ENCODE data around the gene CFAP47.
"Not testable (repeated sequence)": the region's sequence is repeated elsewhere in the genome, so short reads cannot be mapped to it uniquely, and the experiment has no call there.

The CFAP47 gene

DNA sequence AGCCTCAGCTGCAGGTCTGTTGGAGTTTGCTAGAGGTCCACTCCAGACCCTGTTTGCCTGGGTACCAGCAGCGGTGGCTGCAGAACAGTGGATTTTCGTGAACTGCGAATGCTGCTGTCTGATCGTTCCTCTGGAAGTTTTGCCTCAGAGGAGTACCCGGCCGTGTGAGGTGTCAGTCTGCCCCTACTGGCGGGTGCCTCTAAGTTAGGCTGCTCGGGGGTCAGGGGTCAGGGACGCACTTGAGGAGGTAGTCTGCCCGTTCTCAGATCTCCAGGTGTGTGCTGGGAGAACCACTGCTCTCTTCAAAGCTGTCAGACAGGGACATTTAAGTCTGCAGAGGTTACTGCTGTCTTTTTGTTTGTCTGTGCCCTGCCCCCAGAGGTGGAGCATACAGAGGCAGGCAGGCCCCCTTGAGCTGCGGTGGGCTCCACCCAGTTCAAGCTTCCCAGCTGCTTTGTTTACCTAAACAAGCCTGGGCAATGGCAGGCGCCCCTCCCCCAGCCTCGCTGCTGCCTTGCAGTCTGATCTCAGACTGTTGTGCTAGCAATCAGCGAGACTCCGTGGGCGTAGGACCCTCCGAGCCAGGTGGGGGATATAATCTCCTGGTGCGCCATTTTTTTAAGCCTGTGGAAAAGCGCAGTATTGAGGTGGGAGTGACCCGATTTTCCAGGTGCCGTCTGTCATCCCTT lies 315.4 kb downstream of the CFAP47 start:
- DNase-seq = not testable (repeated sequence)

DNA sequence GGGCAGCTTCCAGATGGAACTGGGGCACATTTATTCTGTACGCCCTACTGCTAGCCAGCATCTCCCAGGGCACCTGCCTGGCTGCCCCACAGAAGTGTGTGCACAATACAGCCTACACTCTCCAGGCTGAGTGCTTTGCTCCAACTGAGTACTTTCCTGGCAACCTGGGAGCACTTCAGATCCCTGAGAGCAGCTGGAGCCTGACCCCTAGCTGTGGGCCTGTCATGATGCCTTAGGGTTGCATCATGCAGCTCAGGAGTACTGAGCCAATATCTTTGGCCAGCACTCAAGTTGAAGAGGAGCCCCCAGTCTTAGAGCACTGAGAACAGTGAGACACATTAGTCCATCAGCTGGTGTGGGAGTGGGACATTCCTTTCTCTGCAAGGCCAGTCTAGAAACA lies 321.9 kb downstream of the CFAP47 start:
- DNase-seq = no peak

DNA sequence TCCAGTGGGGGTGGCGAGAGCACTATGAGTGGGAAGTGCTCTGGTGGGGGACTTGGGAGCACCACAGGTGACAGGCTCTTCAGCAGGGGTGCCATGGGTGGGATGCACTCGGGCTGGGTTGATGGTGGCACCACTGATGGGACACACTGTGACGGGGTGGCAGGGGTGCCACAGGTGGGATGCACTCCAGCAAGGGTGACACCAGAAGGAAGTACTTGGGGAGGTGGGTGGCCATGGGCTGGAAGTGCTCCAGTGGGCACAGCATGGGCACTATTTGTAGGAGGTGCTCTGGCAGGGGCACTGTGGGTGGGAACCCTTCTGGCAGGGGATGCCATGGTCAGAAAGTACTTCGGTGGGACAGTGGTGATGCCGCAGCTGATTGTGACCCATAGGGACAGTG lies 346.6 kb downstream of the CFAP47 start:
- DNase-seq = no peak

DNA sequence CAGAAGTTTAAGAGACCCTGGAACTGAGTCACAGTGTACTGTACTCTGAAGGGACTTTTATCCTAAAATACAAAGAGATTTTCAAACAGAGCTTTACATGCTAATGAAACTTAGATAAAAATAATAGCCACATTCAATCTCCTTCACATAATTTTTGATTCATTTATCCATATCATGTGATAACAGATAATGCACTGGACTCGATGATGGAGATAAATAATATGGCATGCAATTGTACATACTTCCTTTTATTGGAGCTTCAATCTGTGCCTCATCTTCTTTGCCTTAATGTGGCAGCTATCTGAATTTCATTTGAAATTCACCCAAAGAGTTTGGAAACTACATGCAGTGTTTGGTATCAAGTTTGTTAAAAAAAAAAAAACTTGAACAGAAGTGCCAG lies 390.6 kb downstream of the CFAP47 start:
- no peak for DNase-seq

DNA sequence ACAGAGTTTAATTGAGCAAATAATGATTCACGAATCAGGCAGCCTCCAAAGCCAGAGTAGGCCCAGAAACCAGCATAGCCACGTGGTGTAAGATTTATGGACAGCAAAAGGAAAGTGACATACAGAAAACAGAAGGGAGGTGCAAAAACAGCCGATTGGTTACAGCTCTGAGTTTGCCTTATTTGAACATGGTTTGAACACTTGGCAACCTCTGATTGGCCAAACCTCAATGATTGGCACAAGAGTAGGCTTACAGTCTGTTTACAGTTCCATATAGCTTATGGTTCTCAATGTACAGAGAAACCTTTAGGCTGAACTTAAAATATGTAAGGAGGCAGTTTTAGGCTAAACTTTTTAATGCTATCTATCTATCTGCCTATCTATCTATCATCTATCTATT lies 394.8 kb downstream of the CFAP47 start:
- no peak for DNase-seq

DNA sequence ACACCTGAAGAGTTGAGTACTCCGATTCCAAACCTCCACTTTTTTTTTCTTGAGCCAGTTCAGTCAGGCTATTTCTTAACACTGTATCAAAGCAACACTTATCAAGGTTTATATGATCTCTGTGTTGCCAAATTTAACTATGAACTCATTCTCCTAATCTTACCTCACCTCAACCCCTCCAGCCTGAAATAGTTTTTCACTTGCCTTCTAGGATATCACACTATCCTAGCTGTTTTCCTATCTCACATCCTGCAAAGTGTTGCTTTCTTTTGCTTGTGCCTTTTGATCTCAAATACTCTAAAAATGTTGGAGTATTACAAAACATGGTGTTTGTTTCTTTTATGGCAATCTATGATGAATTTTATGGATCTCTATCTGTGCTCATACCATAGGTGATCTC lies 415.0 kb downstream of the CFAP47 start:
- no peak for DNase-seq

DNA sequence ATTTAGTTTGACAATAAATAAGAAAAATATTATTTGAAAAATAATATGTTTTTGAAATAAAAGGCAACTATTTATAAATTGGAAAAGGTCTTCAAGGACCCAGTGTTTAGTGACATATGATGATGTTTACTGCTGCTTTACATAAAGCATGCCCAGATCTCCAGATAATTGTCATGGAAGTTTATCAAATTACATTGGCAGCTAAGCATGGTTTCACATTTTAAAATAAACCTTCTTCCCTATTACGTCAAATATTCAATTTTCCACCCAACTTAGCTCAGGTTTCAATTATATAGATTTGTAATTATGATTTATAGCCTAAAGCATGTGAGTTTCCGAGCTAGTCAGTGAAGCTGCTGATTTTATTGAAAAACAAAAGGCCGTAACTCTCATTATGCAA lies 417.2 kb downstream of the CFAP47 start:
- DNase-seq = no peak

DNA sequence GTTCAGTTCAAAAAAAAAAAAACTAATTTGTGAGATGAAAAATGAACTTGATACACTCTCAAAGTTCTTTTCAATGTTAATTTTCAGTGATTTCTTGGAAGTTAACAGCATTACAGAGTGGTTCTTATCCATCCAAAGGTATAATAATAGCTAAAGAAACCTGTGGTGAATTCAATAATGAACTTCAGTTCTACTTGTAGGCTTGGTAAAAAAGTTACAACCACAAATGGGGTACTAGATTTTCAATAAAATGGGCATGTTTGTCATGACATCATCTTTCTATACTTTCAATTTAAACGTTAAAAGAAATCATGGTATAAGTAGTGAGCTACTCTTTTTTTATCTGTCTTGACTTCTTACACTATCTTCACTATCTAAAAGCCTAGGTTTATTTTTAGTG lies 424.8 kb downstream of the CFAP47 start:
- no peak for DNase-seq

DNA sequence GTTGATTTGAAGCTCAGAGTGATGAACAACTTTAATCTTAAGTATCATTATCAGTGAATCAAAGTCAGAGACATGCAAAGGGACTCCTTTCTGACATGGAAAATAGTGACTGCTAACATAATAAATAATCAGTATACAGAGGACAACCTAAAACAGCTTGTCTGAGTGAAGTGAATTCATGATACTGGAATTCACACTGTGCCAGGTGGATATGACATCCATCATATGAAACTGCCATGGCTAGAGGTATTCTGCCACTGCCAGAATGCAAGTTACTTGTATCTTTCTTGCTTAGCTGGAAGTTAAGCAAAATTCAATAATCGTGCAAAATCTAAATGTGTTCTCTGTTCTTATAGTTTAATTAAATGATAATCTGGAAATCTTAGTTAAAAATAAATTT lies 429.0 kb downstream of the CFAP47 start:
- DNase-seq = no peak

DNA sequence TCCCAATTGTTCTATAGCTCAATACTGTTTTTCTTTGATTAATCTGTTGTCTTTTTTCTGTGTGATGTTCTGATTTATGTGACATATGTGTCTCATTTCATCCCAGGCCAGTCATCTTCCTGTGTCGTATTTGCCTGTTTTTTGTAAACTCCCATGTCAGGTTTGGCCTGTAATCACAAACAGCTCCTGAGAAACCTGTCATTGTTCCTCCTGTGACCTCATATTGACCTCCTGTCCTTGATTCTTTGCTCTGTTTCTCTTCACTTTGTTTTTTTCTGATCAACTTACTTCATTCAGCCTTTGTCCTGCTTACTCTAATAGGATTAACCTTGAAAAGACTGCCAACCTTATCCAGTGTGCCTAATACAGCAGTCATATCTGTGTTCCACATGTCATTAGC lies 438.3 kb downstream of the CFAP47 start:
- DNase-seq = no peak

DNA sequence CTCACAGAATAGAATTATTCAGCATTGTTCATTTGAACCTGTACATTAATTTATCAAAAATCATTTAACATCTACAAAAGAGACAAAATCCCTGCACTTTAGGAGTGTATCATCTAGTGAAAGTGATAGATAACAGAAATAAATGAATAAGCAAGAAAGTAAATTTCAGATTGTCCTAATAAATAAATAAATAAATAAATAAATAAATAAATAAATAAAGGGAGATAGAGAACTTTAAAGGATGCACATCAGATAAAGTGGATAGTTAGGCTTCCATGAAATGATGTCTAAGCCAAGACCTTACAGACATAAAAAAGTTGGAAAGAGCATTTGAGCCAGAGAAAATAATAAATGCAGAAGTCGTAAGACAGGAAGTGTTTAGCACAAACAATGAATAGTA lies 444.7 kb downstream of the CFAP47 start:
- DNase-seq = no peak

DNA sequence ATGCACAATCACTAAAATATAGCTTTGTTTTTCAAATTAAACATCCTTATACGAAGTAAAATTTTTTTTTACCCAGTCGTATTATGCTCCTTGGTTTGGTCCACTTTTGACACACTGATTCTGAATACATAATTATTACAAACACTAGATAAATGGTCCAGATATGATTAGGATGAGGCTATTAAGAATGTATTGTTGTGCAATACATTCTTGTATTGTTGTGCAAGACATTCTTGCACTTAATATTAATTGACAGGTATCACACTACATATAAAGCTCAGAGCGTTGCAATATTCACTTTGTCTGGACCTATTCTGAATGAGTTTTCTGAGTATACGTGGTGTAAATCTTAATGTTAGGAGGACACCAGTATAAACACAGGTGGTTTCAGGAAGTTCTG lies 464.0 kb downstream of the CFAP47 start:
- no peak for DNase-seq

DNA sequence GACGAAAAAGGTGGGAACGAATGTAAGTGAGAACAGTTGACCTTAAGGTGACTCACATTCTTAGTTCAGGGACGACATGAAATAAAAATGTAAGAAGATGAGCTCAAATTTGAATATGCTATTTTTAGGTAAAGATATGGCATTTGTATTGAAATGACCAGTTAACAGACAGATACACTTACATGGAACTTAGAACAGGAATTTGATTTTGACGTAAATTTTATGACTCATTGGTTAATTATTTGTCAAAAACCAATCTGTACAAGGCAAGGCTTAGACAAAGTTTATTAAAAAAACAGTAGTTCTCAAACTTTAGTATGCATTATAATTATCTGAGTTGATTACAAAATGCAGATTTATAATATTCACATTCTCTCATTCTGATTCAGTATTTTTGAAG lies 469.4 kb downstream of the CFAP47 start:
- DNase-seq = no peak

DNA sequence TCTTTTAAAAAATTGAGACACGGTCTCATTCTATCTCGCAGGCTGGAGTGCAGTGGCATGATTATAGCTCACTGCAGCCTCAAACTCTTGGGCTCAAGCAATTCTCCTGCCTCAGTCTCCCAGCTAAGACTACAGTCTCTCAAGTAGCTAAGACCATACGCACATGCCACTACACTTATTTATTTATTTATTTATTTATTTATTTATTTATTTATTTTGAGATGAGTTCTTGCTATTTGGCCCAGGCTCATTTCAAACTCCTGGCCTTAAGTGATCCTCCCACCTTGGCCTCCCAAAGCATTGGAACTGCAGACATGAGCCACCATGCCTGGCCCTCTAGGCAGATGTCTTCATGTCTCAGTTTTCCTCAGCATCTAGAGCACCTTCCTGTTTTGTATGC lies 482.2 kb downstream of the CFAP47 start:
- no peak for DNase-seq

DNA sequence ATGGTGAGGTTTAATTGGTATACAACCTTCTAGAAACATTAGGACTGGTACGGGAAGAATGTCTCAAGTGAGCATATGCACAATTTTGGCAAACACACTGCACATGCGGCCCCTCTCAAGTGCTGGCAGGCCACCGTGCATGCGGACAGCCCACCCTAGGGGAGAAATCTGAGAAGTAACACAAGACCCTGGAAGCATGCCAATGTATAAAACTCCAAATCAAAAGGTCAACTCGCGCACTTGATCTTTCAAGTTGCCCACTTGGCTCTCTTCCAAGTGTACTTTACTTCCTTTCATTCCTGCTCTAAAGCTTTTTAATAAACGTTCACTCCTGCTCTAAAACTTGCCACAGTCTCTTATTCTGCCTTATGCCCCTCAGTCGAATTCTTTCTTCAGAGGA lies 488.3 kb downstream of the CFAP47 start:
- DNase-seq = no peak

DNA sequence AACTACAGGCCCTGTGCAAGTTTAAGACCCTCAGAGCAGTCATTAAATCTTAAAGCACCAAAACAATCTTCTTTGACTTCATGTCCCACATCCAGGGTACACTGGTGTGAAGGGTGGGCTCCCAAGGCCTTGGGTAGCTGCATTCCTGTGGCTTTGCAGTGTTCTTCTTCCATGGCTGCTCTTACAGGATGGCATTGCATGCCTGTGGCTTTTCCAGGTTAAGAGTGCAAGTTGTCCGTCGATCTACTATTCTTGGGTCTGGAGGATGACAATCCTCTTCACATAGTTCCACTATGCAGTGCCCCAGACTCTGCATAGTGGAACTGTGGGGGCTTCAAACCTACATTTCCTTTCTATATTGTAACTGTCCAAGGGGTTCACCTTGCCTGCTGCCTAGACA lies 494.5 kb downstream of the CFAP47 start:
- no peak for DNase-seq

DNA sequence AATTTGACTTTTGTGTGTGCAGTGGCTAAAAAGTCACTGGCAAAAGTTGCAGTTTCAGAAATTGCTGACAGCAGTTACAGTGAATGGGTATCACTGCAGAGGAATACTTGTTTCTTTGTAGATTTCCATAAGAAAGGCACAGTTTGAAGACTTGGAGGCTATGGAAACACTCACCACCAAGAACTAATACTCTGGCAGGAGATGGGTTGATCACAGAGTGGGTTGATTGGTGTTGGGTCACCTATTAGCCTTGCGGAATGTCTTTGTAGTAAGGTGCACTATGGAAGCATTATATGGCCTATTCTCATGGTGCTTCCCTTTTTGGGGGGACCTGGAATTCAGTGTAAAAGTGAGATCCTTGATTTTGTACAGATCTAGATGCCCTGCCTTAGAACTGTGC lies 502.8 kb downstream of the CFAP47 start:
- no peak for DNase-seq

DNA sequence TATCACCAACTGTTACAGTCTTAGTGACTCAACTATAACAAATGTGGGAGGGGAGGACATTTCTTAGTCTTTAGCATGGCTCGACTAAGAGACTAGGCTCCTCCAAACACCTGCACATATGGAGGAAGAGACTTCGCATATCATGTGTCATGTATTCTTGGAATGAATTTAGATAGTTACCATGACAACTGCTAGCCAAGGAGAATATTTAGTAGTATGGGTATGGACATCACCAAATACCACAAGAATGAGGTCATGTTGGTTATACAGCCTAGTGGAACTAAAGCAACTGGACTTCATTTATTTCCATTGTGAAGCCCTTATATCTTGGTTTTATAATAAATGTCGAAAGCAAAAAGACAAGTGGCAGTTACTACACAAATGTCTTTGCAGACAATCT lies 512.3 kb downstream of the CFAP47 start:
- DNase-seq = no peak

DNA sequence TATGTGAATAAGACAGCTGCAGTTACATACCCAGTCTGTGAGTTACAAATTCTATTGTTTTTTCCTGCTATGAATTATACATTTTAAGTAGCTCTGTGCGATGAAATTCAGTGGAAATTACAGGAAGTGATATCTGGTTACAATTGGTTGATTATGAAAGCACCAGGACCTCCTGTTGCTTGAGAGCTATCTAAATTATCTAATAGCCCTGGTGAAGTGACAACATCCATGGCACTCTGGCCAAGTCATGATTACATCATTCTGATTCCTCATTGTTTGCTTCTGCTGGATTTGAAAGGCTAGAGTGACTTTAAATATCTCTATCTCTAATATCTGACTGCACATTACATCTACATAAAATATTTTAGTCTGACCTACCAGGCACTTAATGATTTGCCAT lies 515.0 kb downstream of the CFAP47 start:
- DNase-seq = no peak

Measured in activated CD4-positive, CD25-positive, alpha-beta regulatory T cell (primary cell).